ENCODE data around the gene PRKCA.
A peak's percentile ranks its signal among the peaks of the same experiment; 100 is the strongest.

PRKCA gene

DNA sequence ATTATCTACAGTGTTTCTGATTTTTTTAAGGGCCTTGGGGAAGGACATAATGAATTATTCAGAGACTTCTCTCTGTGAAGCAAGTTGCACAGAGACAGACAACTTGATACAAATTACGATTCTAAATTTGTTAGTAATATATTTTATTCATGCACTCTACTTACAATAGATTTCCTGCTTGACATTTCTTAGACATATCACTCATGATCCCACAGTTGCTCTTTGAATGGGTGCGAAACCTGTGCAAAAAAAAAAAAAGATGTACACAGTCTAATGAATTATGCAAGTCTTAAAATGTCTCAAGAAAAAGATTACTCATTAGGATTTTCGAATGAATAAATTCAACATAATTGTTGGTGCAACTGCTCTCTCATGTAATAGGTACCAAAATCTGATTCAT is 254.8 kb downstream of the PRKCA start:
- no peak for DNase-seq

DNA sequence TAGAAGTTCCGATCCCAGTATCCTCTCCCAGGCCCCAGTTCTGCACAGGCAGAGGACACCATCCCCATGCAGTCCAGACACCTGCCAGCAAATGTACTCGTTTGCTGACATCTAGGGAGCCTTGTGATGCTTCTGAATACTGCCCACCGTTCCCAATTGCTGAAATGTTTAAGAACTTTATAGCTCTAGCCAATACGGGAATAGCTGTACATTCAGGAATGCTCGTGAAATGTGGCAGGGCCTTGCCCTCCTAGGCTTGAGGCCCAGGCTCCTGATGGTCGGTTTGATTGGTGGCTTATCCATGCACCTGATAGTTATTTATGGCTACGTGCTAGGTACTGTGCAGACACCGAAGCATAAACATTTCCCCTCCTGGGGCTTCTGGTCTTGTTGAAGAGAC is 255.5 kb downstream of the PRKCA start:
- no peak for DNase-seq

DNA sequence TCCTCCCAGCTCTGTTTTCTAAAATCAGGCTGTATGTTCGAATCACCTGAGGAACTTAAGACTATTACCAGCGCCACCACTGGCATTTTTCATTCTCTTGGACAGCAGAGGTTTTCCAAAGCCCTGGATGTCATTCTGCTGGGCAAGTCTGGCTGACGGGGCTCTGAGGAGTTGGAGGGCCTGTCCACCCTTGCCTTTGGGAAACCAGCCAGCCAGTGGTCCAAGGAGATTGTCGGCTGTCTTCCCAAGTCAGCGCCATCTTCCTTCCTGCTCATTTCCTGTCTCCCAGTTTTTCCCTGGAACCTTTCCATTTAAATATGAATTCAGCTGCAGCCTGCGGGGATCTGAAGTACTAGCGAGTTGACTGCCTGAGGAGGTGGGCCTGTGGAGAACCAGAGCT is 258.3 kb downstream of the PRKCA start:
- DNase-seq, result no peak

DNA sequence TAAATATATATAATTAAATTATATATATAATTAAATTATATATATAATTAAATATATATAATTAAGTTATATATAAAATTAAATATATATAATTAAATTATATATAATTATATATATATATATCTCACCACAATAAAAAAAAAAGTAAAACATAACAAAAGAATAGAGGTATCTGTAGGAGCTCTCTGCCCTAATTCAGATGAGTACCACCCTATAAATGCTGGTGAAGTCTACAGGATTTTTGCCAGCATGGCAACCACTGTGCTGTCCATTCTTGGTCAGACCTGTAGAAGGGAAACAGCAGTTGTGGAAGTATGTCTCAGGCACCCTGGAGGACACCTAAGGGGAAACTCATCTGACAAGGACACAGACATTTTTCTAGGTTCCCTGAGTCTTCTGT is 259.7 kb downstream of the PRKCA start:
- no peak for DNase-seq

DNA sequence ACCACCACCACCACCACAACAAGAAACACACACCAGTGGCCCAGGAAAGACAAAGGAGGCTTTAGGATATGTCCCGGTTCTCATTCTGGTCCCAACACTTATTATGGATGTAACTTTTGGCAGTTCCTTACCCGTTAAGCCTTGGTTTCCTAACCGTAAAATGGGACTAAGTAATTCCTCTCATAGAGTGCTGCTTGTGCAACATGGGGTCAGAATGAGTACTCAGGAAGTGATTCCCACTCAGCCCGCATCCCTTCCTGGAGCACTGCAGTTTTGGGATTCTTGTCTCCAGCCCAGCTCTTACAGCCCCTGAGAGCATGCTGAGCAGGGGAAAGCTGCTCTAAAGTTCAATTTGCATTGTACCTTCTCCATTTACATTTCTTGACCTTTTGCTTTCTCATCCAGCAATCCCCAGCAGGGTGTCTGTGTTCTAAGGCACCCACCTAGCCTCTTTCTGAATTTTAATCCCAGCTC is 262.6 kb downstream of the PRKCA start:
- no peak for DNase-seq

DNA sequence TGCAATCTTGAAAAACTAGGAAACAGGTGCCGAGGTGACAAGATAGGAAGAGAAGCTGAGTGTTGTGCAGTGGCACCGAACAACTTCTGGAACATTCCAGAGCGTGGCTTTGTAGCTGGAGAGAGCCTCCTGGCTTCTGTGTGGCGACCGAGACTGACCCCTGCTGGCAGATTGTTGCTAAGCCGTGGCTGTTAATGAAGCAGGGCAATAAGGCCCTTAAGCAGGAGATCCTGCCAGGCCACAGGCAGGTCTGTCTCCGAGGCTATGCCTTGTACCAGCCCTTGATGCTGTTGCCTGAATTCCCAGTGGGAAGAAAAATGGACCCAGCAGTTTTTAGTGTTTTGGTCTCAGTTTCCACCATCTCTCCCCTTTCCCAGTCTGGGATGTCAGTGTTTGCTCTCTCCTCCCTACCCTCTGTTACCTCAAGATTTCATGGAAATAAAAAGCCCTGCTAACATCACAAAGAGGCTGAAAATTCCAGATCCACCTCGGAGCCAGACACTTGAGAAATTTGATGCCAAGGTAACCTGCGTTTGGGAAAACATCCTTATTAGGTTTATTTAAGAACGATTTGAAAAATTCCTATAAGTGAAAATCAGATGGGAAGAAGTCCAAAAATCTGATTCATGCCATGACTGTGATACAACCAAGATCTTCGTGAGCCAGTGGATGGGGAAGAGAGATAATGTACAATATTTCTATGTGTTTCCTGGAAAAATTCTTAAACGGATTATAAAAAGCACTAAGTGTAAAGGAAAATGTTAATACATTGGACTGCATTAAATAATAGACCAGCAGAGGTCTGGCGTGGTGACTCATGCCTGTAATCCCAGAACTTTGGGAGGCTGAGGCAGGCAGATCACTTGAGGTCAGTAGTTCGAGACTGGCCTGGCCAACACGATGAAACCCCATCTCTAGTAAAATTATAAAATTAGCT is 265.1 kb downstream of the PRKCA start:
- peak; percentile 74 for DNase-seq

DNA sequence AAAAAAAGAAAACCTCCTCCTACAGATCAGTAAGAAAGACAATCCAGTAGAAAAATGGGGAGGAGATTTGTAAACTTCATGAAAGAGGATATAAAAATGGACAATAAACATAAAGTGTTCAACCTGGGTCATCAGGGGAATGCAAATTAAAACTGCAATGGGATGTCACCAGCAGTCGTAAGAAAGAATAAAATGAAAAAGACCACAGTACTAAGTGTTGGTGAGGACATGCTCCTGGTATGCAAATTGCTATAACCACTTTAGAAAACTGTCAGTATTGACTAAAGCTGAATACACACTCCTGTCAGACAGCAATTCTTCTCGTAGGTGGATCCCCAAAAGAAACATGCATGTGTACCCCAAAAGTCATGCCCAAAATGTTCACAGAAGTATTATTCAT is 267.2 kb downstream of the PRKCA start:
- no peak for DNase-seq

DNA sequence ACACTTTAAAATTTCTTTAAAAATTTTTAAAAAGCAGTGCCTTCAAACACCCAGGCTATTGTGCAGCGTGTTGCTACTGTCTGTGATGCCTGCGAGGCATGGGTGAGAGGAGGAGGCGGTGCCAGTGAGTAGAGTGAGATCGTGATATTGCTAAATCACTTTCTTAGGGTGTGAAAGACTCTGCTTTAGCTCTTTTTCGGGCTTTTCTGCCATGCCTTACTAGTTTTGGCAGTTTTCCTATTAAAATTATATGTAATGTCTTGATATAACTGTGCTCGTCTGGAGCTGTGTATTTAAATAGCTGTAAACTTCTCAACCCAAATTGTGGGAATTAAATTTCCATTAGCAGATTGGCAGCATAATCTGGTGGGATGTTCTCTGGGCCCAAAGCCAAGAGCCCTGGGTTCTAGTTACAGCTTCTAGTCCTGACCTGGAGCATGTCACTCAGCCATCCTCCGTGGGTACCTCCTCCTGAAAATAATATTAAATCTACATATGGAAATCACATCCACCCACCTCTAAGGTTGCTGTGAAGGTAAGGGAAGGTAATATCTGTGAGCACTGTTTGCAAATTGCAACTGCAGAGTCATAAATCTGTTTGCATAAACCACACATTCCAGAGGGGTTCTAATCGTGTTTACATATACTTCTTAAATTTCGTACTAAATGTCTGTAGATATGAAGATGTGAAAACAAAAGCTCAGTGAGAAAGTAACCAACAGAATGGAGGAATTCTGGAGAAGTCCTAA is 268.2 kb downstream of the PRKCA start:
- DNase-seq, result no peak

DNA sequence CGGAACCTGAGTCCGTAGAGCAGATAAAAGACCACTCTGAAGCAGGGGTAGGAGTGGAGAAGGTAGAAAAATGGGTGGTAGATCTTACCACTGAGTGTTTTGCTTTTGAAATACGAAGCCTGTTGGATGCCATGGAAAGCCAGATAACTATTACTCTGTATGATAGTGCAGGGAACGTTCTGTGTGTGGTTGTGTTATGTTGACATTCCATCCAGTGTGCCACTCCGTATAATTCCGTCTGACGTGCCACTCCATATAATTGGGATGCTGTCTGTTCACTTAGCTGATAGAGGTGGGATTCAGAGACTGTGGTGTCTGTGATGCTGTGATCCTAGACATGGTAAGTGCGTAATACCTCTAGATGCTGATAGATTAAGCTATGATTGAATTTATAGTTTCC is 269.3 kb downstream of the PRKCA start:
- DNase-seq, result no peak

DNA sequence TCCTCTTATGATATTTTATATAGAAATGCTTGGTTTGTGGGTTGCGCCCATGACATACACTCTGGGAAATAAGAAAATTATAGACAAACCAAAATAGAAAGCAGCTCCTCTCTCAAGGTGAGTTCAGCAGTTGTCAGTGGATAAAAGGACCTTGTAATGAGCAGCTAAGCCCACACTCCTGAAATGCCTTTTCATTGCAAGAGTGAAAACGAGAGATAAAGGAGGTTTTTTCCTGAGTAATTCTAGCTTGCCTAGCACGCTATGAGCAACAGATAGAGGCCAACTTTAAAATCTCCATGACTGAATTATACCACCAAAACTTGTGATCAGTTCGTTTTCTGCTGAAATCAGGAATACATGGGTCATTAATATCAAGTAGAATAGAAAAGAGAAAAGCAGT is 270.7 kb downstream of the PRKCA start:
- no peak for DNase-seq

DNA sequence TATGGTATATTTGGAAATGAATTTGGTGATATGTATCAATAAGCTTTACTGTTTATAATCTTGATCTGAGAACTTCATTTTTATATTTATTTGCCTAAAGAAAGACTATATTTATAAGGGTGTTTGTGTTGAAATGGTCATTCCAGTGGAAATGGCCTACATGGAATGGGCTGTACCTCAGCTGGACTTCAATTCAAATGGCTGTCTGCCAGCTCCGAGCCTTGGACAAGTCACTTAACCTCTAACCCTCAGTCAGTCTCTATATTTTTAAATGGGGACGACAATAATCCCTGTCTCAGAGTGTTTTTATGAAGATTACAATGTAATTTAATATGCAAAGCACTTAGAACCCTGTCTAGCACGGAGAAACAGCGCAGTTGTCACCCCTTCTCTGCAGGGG is 271.7 kb downstream of the PRKCA start:
- no peak for DNase-seq

DNA sequence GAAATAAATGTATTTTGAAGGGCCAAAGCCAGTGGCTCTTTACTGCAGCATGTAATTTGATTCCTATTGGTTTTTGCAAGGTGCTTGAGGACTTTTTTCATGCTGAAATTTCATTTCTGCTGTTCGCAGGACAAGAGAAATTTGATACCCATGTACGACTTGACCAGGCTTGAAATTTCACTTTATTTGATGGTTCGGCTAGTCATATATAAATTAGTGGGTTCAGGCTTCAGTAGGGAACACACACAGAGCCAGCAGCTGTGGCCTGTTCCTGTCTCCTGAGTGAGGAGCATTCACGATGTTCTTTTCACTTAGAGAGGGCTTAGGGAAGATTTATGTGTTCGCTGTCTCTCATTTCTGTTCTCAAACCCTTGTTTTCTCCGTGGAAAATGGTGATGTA is 274.1 kb downstream of the PRKCA start:
- DNase-seq, result no peak

DNA sequence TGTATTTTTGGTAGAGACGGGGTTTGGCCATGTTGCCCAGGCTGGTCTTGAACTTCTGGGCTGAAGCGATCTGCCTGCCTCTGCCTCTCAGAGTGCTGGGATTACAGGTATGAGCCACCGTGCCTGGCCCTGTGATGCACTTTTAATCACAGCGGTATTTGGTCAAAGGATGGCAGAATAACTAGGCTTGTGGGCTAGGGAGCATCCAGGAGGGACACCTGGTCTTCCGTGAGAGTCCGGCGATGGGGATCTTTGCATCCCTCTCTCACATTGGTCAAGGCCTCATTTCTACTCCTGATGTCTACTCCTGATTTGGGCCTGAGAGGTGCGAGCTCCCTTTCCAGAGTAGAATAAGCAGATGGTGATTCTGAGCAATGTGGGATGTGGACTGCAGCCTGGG is 274.6 kb downstream of the PRKCA start:
- DNase-seq, result no peak

DNA sequence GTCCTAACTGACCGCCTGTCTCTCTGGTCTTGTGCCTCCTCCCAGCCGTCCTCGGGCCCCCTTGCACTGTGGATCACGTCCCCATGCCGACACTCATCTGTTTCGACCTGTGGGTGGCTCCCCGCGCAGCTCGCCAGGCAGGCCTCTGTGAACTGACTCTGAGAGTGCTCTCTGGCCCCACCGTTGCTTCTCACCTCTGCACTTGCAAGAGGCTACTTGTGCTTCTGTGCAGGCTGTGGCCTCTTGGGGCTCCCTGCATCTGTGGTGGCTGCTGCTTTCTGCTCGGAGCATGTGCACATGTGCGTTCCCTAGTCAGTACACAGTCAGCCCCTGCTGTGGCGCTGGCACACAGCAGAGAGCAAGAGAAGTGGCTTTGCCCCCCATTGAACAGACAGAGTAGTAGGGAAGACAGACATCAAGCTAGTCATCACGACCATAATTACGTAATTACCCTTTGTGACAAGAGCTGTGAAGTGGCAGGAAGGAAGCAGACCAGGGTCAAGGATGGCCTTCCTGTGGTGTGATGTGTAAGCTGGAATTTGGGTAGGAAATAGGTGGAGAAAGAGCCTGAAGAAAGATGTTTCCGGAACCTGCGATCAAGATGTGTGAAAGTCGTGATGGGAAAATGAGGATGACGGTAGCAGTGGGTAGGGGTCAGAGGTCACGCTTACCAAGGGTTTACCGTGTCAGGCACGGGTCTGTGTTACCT is 276.5 kb downstream of the PRKCA start:
- DNase-seq, result no peak

DNA sequence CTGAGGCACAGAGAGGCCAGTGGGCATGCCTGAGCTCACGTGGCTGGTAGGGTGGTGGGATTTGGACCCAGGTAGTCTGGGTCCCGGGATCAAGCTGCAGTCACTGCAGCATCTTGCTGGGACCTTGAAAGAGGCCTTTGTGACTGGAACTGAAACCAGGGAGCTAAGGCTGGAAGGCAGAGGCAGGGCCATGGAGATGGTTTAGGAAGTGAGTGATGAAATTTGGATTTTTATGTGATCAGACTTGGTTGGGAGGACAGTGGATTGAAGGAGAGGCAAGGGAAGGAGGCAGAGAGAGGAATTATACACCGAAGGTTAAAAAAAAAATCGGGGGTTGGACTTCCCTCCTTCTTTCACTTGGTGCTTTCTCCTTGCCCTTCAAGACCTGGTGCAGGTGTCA is 277.1 kb downstream of the PRKCA start:
- DNase-seq, result no peak

DNA sequence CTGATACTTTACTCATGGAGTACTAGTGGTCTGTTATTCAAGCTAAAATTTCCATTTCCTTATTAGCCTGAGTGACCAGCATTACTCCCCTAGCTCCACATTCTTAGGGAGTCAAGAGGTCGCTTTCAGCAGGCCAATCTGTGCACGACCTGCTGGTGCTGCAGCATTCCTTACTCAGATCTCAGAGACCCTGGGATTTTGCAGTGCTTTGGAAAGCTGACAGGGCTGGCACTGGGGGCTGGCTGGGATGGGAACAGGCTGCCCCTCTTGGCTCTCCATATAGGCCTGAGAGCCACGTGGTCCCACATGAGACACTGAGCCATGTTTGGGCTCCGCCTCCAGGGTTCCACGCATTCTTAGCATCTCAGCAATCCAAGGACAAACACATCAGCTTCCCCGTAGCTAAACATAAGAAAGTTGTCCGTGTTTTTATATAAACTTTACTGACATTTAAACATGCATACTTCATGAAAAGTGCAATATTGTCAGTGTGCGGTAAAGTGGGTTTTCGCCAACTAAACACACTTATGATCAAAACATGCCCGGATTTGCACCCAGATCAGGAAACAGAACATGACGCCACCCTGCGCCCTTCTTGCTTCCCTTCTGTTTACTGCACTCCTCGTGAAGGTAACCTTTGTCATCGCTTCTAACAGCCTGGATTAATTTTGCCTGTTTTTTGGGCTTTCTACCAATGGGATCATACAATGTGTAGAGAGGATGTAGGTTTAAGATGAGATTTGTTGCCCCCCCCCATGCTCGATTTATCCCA is 278.0 kb downstream of the PRKCA start:
- no peak for DNase-seq

DNA sequence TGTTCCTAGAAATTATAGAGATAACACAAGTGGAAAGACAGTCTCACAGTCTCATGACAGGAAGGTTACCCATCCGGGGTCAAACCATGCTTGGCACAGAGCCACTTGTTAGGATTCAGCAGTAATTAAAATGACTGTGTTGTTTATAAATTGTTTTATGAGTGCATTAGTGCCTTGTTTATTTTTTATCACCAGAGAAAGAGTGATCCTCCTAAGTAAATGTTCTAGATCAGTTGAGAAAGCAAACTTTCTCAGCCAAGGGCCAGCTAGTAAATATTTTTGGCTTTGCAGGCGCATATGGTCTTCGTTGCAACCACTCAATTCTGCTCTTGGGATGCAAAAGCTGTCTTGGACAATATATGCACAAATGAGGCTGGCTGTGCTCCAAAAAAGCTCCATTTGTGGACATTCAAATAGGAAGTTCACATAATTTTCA is 278.6 kb downstream of the PRKCA start:
- DNase-seq, result no peak

DNA sequence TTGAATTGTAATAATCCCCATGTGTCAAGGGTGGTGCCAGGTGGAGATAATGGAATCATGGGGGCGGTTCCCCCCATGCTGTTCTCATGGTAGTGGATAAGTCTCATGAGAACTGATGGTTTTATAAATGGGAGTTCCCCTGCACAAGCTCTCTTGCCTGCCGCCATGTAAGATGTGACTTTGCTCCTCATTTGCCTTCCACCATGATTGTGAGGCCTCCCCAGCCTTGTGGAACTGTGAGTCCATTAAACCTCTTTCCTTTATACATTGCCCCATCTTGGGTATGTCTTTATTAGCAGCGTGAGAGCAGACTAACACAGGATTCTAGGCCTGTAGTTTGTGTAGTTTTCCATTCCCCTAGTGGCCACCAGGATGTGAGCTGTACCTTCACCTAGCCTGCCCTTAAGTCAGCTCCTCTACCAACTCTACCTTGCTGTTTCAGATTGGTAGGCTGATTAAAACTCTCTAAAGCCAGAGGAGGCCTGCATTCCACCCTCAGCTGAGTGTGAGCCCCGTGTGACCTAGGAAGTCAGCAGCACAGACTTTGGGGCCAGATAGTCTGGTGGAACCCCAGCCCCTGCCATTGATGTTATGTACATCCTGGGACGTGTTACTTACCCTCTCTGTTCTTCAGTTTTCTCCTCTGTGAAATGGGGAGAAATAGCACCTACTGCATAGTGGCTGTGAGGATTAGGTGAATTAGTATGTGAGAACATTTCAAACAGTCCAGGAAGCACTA is 280.1 kb downstream of the PRKCA start:
- DNase-seq, result no peak

DNA sequence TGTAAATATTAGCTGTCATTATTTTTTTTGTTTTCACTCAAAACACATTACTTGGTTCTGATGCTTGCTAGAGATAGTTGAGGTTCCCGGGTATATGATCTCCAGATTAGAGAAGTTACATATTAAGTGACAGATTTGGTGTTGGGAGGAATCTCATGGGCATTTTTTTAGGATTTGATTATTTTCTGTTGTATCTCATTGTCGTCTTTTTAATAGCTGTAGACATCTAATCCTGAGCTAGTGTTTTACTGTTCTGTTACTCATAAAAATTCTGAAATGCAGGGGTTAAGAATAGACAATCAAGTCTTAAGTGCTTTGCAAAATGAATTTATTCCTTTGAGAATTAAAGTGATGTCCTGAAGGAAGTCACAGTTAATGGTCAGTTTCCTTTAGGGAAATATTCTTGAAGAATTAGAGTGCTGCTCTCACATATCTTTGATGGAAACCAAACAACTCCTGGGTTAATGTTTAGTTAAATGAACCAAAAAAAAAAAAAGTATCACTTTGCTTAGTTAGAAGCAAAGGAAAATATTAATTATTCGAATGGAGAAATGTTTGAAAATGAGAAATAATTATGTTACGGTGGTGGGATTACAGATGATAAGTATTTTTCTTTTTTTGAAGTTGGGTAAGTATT is 280.8 kb downstream of the PRKCA start:
- DNase-seq, result no peak

DNA sequence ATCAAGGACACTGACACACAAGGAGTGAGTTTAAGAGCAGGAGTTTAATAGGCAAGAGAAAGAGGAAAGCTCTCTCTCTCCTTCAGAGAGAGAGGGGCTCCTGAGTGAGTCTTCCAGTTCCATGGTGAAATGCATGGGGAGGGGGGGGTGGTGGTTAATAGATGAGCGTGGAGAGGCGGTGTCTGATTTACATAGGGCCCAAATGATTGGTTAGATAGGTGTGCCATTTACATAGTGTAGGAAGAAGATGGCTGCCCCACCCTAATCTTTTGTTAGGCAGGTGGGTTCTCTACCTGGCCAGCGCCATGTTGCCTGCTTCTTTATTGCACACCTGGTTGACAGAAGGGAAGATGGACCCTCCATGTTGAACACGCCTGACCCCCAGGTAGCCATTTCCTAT is 282.5 kb downstream of the PRKCA start:
- DNase-seq, result no peak

DNA sequence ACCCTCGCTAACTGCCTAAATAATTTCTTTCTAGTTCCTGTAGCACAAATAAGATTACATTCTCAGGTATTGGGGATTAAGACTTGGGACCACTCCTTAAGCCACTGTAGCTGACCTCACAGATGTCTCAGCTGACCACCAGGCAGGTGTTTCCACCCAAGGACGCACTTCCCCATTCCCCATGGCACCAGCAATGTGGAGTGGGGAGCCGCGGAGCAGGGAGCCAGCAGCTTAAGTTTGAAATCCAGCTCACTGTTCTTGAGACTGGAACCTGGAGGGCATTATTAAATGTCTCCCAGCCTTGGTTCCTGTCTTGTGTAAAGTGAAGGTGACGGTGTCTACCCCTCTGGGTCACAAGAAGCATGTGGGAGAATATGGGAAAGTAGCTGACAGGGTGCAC is 283.1 kb downstream of the PRKCA start:
- DNase-seq, result no peak
